NOMO-1 (cell line): Measurements from ENCODE around the gene MMS19.

Experiments
- DNase-seq, 2 experiments: peaks; one replicate each; lab custom pipeline; 2025; ENCODE audit not compliant: unreplicated experiment in 2 of 2; lab: John Stamatoyannopoulos, UW

Gene MMS19

GRCh38 chr10:97525683-97526110 is 27.5 kb upstream of the MMS19 start:
- DNase-seq, result no peak

DNA sequence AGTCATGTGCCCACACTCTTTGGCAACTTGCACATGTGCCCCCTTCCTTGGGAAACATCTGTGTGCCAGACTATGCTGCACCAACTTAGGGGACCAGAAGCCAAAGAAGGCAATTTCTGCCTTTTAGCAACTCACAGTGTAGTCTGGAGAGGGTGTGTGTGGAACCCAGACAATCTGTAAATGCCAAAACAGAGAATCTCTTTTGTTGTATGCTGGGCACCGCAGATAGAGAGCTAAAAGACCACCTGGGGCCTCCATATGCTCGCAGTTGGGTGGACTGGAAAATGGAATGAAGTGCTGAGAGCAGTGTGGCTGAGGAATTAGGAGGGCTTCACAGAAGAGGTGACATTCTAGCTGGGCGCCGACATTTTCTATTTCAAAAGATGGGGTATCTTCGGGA is 26.9 kb upstream of the MMS19 start:
- no peak for DNase-seq

DNA sequence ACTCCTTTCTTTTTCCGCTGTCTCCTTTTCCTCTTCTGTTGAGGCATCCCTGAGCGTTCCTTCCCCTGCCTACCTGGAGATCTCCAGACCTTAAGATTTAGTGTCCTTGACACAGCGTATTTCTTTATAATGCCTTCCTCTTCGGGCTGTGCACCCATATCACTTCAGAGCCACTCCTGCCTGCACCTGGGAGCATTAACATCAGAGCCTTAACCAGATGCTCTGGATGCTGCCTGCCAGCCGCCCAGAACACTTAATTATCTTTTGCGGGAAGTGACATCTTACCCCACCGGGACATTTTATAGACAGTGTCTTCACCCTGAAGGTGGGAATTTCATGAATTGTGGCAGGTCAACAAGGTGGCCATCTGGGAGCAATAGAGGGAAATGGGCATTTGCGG is 24.7 kb upstream of the MMS19 start:
- no peak for DNase-seq

GRCh38 chr10:97522071-97522470 is 23.8 kb upstream of the MMS19 start:
- DNase-seq, result no peak

GRCh38 chr10:97520978-97521761 is 22.9 kb upstream of the MMS19 start:
- no peak for DNase-seq

GRCh38 chr10:97520520-97520919 is 22.3 kb upstream of the MMS19 start:
- no peak for DNase-seq

DNA sequence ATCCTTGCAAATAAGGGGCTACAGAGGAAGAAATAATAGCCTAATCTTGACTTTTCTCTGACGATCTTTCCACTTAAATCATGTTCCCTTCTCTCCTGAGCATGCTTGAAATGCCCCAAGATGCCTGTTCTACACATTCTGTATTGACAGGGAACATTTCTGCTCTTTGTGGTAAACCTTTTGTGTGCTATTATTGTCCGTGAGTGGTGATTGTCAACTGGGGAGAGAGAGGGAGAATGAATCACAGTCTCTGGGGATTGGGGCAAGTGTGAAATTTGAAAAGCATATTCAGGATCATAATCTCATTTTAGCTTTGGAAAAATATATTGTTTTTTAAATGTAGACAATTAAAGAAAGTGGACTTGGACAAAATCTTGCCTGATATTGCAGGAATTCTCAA is 21.1 kb upstream of the MMS19 start:
- no peak for DNase-seq

- no peak for DNase-seq
Measured at GRCh38 chr10:97518301-97519043, 20.2 kb upstream of the MMS19 start.

- no peak for DNase-seq
Measured at GRCh38 chr10:97517778-97518300, 19.6 kb upstream of the MMS19 start.

GRCh38 chr10:97517096-97517750 is 19.0 kb upstream of the MMS19 start:
- no peak for DNase-seq

- no peak for DNase-seq
Measured at GRCh38 chr10:97515271-97515978, 17.2 kb upstream of the MMS19 start.

GRCh38 chr10:97514344-97514743 is 16.1 kb upstream of the MMS19 start:
- DNase-seq, result no peak

DNA sequence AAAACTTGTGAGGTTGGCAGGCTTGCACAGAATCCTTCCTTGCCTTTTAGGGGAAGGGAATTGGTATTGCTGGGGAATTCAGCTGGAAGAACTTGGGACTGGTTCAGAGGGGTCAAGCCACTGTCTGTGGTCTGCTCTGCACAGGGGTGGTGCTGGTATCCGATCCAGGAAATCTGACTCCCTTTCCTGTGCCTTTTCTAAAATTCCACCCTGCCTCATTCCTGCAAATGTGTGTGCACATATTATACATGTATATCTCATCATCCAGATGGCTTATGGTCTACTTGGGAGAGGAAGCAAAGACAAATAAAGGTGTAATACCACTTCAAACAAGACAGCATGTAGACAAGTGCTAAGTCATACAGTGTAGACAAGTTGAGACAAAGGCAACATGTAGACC is 14.8 kb upstream of the MMS19 start:
- no peak for DNase-seq

DNA sequence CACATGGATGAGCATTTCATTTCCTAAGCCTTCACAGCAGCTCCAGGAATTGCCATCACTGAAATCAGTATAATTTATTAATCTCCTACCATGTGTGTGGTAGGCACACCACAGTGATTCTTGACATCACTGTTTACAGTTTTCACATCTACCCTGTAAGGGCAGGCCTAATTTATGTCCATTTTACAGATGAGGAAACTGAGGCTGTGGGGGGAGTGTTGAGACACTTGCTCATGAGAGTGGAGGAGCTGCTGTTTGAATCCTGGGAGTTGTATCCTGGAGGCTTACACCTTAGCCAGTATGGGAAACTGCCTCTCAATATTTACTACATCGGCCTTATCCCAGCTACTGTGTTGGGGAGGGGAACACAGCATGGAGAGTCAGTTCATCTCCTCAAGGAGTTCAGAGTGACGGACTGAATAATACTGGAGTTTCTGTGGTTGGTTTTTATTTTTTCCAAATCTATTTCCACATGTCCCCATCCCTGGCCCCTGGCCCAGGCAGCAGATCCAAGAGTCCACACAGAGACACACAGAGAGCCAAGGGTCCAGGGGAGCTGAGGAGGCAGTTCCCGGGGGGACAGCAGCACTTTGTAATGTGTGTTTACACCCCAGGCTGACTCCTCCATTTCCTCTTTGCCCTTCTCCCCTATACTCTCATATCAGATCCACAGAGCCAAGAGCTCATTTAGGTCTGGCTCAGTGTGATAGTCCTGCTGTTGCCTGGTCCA is 13.7 kb upstream of the MMS19 start:
- DNase-seq, result no peak

DNA sequence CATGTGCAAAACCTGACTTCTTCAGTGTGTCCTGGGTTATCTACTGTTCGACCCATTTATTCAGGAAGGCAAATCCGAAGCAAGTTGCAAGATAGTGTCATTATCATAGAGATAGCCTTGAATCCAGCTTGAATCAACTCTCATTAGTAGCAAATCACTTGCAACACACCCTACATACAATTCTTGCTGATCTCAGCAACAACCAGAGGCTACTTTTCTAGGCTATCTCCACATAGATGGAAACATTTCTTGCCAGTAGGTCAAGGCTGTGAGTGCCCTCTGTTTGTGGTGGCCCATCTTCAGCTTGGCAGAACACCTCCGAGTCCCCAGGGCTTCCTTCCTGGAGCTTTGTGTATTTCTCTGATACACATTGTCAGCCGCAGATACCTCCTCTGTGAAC is 12.5 kb upstream of the MMS19 start:
- DNase-seq, result no peak

DNA sequence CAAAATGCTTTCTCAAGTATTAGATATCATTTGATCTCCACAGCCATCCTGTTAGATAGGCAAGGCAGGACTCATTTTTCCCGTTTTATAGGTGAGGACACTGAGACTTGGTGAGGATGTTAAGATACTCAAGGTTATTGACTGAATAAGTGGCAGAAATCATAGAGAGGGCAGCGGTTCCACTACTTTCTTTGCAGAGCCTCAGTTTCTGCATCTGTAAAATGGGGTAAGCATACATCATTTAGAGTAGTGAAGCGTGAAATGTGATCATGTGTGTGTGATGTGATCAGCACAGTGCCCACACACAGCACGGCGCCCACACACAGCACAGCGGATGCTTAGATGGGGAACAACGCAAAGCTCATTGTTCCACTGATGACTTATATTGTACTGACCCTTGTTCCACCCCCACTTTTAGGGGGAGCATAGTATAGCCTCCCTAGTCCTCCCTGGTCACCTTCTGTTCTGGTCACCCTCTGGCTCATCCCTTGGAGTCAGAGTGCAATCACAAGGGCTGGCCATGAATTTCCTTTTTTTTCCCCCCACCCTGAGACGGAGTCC is 11.0 kb upstream of the MMS19 start:
- DNase-seq, result no peak

DNA sequence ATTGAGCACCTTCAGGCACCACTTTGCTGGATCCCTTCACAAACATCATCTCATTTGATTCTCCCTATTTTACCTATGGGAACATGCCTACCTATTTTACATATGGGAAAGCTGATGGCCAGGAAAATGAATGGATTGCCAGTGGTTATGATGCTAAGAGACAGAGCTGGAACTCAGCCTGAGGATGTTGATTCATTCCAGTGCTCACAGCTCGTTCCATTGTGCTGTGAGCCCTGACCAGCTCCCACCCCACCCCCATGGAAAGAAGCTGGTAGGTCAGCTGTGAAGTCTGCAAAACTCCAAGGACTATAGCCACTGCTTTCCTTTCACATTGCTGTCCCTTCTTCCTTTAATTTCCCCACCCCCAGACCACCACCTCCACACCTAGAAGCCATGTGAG is 10.1 kb upstream of the MMS19 start:
- DNase-seq, result no peak

DNA sequence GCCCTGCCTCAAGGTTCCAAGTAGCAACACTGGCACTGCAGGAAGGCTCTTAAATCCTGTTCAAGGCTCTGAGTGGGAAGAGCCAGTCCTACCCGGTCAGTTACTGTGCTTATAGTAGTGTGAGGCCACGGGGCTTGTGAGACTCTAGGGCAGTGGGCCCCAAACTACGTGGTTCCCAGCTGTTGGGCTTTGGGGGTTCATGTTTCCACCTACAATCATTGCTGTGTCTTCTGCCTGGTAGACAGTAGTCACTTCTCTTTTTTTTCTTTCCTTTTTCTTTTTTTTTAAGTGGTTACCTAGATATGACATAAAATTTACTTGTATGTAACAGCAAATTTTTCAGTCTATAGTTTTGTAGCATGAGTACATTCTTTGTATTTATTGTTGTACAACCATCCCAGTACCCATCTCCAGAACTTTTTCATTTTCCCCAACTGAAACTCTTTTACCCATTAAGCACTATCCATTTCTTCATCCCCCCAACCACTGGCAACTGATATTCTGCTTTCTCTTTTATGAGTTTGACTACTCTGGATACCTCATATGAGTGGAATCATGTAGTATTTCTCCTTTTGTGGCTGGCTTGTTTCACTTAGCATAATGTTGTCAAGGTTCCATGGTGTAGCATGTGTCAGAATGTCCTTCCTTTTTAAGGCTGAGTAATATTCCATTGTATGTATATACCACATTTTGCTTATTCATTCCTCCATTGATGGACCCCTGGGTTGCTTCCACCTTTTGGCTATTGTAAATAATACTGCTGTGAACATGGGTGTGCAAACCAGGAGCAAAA is 8.2 kb upstream of the MMS19 start:
- DNase-seq, result peak; percentile 4 to 50

DNA sequence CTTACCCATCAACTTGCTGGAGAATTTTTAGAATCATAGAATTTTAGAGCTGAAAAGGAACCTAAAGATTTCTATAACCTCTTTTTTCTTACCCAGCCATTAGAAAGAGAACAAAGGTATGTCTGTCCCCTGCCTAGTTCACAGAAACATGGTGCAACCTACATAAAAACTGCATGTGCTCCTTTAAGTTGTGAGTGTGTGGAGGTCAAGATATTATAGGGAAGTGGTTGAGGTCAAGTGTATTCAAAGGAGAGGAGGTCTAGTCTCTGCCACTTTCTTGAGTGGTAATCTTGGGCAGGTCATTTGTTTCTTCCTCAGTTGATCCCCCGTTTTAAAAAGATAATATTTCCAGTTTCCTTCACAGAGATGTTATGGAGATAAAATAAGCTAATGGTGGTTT is 6.9 kb upstream of the MMS19 start:
- peak; percentile 19 to 48 for DNase-seq
